HuH-7 (cell line): Measurements from ENCODE around the gene ARHGAP31.
A peak's percentile ranks its signal among the peaks of the same experiment; 100 is the strongest.
"Not testable (repeated sequence)": the region's sequence is repeated elsewhere in the genome, so short reads cannot be mapped to it uniquely, and the experiment has no call there.

ENCODE experiments used
- DNase-seq: peaks from one replicate; pipeline ENCODE4 v3.0.0; 2011; ENCODE audit warnings: low spot score

Gene ARHGAP31

GRCh38 chr3:119294696-119295671 is 801 bp downstream of the ARHGAP31 start:
- DNase-seq = peak; percentile 43

DNA sequence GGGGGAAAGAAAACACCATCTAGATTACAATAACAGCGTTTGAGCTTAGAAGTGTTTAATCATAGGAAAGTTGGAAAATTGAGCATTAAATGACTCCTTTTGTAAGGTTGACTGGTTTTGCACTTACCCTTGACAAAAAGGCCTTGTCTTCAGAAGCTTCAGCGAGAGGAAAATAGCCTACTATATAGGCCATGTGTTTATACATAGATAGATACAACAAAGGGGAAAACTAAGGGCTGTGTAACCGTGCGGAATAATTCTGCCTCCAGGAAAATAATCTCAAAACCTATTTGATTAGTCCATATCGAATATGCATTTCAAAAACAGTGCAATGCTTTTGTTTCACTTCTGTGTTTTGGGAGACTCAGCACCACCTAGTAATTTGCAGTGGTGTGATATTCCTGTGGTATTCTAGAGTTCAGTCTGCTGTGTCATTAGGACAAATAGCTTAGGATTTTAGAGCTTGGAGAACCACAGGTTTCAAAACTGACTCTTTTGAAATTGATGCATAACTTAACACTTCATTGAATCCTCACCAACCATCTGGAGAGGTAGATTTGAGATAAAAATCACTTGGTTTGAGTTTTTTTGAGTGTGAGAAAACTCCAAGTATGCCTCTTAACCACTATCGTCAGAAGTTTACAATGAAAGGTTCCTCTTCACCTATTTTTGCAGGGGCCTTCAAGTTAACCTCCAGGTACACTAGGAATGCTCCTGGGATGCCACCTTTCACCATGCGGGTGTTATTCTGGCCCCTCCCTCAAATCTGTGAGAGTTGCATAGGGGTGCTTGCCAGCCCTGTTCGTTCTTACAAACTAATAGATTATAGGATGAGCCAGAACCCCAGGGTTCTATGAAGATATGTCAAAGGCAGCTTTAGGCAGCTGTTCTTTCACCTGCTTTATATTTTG is 1.9 kb downstream of the ARHGAP31 start:
- no peak for DNase-seq

- no peak for DNase-seq
Observed at GRCh38 chr3:119296727-119297122, 2.5 kb downstream of the ARHGAP31 start.

DNA sequence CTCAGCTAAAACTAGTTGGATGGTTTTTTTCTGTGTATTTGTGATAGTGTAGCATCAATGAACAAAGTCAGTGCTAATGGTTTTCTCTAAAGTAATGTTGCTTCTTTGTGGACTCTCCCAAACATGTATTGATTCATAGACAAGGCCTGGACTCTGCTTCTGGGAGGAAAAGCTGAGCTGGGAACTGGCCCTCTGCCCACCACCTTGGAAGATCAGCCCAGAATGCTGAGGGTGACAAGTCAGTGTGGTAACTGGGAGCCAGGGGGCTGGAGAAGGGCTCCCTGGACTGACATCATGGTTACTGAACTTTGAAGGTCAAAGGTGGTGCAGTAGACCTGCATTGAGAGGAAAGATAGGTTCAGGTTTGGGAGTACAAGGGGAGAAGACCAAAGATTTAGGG is 3.0 kb downstream of the ARHGAP31 start:
- no peak for DNase-seq

DNA sequence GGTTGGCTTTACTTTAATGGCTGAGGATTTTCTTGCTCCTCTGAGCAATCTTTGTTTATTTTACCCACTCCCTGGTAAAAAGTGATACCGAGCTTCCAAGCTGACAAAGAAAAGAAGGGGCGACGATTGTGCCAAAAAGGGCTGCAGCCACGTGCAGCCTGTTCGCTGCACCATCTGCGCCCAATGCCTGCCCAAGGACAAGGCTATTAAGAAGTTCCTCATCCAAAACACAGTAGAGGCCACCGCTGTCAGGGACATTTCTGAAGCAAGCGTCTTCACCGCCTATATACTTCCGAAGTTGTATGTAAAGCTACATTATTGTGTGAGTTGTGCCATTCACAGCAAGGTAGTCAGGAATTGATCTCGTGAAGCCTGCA is 4.4 kb downstream of the ARHGAP31 start:
- no peak for DNase-seq

DNA sequence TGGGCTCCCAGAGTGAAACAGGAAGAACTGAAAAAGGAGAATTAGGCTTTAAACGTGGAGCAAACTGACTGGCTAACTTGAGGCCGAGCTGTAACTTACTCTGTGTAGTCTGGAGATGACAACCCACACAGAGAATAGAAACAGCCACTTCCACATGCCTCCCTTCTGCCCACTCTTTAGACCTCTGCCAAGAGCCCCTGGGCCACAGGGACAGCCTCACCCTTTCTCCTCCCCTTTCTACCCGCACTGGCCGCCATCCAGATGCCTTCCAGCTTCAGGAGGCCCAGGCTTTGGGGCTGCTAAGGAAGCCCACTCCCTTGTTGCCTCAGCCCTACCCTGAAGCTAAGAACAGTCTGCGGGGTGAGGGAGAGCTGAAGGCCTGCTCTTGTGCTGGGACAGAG is 6.8 kb downstream of the ARHGAP31 start:
- no peak for DNase-seq

GRCh38 chr3:119301662-119302061 is 7.5 kb downstream of the ARHGAP31 start:
- no peak for DNase-seq

DNA sequence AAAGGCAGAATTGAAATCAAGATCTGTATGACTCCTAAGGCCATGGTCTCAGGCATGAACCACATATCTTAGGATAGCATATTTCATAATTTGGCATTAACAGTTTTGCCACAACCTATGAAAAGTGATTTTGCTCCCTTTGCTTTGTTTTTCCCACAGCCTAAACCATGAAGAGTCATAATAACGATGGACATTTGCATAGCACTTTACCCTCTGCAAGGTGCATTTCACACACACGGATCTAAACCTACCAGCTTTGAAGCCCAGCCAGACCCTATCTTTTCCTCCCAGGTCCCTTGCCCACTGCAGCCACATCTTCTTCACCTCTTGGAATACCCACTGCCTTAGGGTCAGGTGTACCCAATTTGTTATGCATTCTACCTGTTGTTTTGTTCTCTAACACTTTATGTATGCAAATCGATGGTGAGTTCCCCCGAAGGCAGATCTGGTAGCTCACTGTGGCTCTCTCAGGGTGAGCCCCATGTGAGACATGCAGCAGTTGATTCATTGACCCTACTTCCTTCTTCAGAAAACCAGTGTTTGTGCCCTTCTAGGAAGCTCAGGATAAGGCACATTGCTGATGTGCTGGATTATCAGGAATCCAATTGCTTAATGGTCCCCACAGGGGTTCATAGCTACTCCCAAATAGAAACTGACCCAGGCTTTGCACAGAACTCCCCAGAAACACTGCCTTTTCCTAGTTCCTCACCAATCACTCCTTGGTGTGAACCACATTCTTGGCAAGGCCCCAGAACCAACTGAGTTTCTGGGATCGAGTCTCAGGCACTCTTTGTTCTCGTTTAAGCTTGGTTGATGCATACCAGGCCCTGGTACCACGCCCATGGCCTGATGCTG is 8.7 kb downstream of the ARHGAP31 start:
- no peak for DNase-seq

DNA sequence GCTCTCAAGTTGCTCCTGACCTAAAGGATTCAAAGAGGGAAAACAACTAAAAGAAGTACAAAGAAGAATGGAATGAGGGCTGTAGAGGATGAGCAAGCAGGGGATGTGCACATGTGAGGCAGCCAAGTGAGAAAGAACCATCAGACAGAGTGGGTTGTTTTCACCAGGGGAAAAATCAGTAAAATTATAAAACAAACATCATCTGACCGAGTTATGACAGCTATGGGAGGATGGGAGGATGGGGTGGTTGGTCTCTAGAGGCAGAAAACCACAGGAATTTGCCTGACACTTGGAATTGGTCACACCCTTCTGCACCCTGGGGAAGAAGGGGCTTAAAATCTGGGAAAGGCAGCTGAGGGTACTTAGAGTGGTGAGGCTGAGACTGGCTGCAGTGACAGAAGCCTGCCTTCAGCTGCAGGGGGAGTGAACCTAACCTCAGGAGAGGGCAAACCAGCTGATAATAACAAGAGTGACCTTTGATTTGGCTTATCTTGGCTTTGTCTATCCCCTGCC is 10.1 kb downstream of the ARHGAP31 start:
- DNase-seq = peak; percentile 47

DNA sequence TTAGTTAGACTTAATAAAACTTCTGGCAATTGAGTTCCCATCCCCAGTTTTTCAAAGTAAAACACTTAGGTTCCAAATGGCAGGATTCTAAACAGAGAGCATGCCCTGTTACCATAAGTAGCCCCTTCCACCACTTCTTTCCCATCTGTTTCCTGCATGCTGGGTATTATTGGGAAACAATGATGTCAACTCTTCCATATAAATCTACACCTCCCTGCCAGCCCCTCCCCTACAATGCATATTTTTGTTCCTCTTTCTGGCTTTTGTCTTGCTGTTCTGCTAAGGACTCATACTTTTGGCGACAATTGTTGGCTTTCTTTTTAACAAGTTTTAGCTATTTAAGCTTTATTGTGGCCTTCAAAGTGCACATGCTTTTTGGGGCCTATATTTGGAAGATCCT is 11.1 kb downstream of the ARHGAP31 start:
- no peak for DNase-seq

- DNase-seq = not testable (repeated sequence)
Observed at GRCh38 chr3:119306378-119306777, 12.2 kb downstream of the ARHGAP31 start.

GRCh38 chr3:119308355-119308754 is 14.2 kb downstream of the ARHGAP31 start:
- no peak for DNase-seq

- DNase-seq = no peak
Observed at GRCh38 chr3:119309591-119309990, 15.4 kb downstream of the ARHGAP31 start.

- DNase-seq = no peak
Observed at GRCh38 chr3:119310071-119310470, 15.9 kb downstream of the ARHGAP31 start.

- no peak for DNase-seq
Observed at GRCh38 chr3:119311081-119311925, 17.1 kb downstream of the ARHGAP31 start.

DNA sequence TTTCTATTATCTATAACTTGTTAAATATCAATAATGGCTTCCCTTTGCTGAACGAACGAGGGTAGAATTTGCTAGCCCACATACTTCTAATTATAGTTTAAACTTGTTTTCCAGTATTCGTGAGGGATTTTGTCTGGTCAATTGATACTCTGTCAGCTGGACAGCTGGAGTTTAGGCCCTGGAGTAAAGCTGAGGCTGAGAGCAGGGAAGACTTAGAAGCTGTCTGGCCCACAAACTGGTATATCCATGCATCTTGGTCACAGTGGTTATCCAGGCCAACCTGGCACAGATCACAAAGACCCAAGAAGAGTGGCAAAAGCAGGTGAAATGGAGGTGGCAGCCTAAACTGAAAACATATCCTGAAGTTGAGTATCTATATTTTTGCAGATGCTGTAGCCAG is 19.3 kb downstream of the ARHGAP31 start:
- no peak for DNase-seq

DNA sequence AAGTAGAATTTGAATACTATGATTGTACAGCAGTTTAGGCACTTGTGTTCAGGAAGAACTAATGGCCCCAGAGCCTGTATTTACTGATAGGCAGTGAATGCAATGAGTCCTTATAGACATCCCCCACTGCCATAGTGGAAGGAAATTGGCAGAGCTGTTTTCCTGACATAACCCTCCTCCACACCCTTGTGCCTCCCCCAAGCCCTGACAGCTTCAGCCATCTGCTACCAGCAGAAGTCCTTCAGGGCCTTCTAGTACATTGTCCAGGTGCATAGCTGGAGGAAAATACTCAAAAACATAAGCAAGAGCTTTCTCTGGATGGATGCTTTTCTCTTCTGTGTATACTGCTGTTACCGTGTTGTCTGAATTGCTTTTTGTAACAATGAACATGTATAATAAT is 20.6 kb downstream of the ARHGAP31 start:
- DNase-seq = no peak

DNA sequence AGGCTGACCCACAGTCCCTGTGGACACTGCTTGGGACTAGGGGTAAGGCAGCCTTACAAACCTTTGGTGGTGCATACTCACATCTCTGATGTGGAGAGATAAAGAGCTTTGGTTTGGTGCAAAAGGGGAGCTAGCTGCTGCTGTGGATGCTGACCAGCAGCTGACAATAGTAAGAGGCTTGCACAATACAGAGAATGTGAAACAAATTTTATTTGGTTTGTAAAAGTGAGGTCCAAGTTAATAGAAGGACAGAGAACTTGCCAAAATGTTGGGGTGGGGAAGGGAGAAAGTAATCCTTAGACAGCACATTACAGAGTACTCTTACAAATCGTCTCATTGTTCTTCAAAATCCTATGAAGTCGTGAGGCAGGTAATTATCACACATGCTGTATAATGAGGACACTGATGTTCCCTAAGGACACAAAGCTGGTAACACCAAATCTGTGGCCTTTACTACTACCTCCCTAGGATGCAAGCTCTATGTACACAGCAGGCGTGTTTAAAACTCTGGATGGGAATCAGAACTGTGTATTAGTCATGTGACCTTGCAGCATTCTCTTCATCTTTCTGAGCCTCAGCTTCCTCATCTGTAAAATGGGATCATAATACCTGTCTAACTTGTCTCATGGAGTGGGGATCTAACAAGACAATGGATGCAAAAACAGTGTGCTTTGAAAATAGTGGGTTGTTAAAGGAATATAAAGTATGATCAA is 21.6 kb downstream of the ARHGAP31 start:
- DNase-seq = no peak

- DNase-seq = no peak
Observed at GRCh38 chr3:119316313-119316670, 22.1 kb downstream of the ARHGAP31 start.

- DNase-seq = no peak
Observed at GRCh38 chr3:119318876-119319275, 24.7 kb downstream of the ARHGAP31 start.
